ENCODE results near the gene MVB12B.

The MVB12B gene

GRCh38 chr9:126367139-126367538 lies 40.5 kb downstream of the MVB12B start:
- H3K27ac ChIP-seq (replicated peaks), result no peak overlapping the region
- no peak overlapping the region for H3K4me3 ChIP-seq (replicated peaks; ENCODE audit: insufficient read depth, low read length)
- no peaks in the 10 kb centered on the region for H3K27me3 ChIP-seq (ENCODE audit: insufficient read depth, poor library complexity, severe bottlenecking)
- TF ChIP-seq REST (IDR thresholded peaks at IDR 0.05; ENCODE audit: insufficient replicate concordance, low read depth), result no peak
- no peak for DNase-seq (ENCODE audit: low read depth in 1 of 2, low spot score in 1 of 2)

- Histone ChIP-seq H3K27ac (replicated peaks) (no peak overlapping the region), H3K4me3 (replicated peaks; ENCODE audit: insufficient read depth, low read length) (no peak overlapping the region), H3K27me3 (ENCODE audit: insufficient read depth, poor library complexity, severe bottlenecking) (no peaks in the 10 kb centered on the region)
- no peak for DNase-seq (ENCODE audit: low read depth in 1 of 2, low spot score in 1 of 2)
- TF ChIP-seq GABPA (IDR thresholded peaks at IDR 0.05; ENCODE audit: low read depth), result no peak
Observed at GRCh38 chr9:126367616-126368015, 41.0 kb downstream of the MVB12B start.

GRCh38 chr9:126368020-126368419 lies 41.4 kb downstream of the MVB12B start:
- no peaks in the 10 kb centered on the region for H3K27me3 ChIP-seq (ENCODE audit: insufficient read depth, poor library complexity, severe bottlenecking)
- no peak overlapping the region for H3K27ac ChIP-seq (replicated peaks)
- no peak for DNase-seq (ENCODE audit: low read depth in 1 of 2, low spot score in 1 of 2)
- TF ChIP-seq POLR2AphosphoS5 (IDR thresholded peaks at IDR 0.05; ENCODE audit: low read depth), result no peak
- TF ChIP-seq REST (IDR thresholded peaks at IDR 0.05; ENCODE audit: insufficient replicate concordance, low read depth), result no peak
- TF ChIP-seq, protein P1, sequence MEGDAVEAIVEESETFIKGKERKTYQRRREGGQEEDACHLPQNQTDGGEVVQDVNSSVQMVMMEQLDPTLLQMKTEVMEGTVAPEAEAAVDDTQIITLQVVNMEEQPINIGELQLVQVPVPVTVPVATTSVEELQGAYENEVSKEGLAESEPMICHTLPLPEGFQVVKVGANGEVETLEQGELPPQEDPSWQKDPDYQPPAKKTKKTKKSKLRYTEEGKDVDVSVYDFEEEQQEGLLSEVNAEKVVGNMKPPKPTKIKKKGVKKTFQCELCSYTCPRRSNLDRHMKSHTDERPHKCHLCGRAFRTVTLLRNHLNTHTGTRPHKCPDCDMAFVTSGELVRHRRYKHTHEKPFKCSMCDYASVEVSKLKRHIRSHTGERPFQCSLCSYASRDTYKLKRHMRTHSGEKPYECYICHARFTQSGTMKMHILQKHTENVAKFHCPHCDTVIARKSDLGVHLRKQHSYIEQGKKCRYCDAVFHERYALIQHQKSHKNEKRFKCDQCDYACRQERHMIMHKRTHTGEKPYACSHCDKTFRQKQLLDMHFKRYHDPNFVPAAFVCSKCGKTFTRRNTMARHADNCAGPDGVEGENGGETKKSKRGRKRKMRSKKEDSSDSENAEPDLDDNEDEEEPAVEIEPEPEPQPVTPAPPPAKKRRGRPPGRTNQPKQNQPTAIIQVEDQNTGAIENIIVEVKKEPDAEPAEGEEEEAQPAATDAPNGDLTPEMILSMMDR (IDR thresholded peaks at IDR 0.05; ENCODE audit: insufficient read depth, low read length), result no peak
- no peak for TF ChIP-seq SPI1 (IDR thresholded peaks at IDR 0.05; ENCODE audit: borderline replicate concordance, low read depth)
- no peak for TF ChIP-seq GABPA (IDR thresholded peaks at IDR 0.05; ENCODE audit: low read depth)
- H3K4me3 ChIP-seq (replicated peaks; ENCODE audit: insufficient read depth, low read length), result no peak overlapping the region

DNA sequence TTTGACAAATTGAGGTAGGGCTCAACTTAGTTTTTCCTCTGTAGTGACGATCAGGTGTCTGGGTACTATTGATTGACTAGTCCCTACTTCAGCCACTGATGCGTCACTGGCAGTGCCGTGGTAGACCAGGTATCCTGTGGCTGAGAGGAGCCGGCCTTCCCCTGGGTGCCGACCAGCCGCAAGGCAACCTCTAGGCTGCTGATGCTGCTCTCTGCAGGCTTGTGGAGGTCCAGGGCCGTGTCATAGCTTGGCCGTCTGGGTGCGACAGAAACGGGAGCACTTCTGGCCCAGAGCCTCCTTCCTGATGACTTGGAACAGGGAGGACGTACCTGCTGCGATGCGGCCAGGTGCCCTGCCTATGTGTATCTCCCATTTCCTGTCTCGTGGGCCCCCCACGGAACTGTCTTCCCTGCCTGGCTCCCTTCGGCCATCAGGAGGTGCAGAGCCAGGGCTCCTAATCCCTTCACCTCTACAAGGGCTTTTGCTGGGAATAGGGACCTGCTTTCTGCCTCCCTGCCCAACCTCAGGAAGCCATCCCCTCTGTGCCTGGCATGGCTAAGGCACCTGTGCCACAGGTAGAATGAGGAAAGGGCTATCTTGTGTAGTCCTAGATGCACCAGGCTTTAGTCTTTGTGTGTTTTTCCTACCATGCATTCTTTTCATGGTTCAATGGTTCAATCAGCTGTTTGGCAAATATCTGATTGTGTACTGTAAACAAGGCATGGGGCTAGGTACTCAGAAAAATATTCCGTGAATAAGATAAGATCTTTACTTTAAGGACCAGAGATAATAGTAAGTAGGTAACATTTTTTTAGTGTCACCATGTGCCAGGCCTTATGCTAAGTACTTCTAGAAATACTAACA lies 44.6 kb downstream of the MVB12B start:
- Histone ChIP-seq H3K27me3 (ENCODE audit: insufficient read depth, poor library complexity, severe bottlenecking) (no peaks in the 10 kb centered on the region), H3K27ac (replicated peaks) (no peak overlapping the region), H3K4me3 (replicated peaks; ENCODE audit: insufficient read depth, low read length) (no peak overlapping the region)
- DNase-seq (ENCODE audit: low read depth in 1 of 2, low spot score in 1 of 2), result no peak
- TF ChIP-seq POLR2AphosphoS5 (IDR thresholded peaks at IDR 0.05; ENCODE audit: low read depth), result no peak
- no peak for TF ChIP-seq SPI1 (IDR thresholded peaks at IDR 0.05; ENCODE audit: borderline replicate concordance, low read depth)
- no peak for TF ChIP-seq REST (IDR thresholded peaks at IDR 0.05; ENCODE audit: insufficient replicate concordance, low read depth)
